ENCODE measurements around the gene TMA16. TPM values are rescaled to one million over a fixed set of nuclear protein-coding genes. Genes with fewer than 3 reads are reported as not detected.

The TMA16 gene
- total and polyA plus RNA-seq, 2 of the 13 experiments (the other 11 are each of a cell fraction or from before 2014, with no cell fraction given): 8.1 to 52.5 TPM

- TF ChIP-seq, protein P1, sequence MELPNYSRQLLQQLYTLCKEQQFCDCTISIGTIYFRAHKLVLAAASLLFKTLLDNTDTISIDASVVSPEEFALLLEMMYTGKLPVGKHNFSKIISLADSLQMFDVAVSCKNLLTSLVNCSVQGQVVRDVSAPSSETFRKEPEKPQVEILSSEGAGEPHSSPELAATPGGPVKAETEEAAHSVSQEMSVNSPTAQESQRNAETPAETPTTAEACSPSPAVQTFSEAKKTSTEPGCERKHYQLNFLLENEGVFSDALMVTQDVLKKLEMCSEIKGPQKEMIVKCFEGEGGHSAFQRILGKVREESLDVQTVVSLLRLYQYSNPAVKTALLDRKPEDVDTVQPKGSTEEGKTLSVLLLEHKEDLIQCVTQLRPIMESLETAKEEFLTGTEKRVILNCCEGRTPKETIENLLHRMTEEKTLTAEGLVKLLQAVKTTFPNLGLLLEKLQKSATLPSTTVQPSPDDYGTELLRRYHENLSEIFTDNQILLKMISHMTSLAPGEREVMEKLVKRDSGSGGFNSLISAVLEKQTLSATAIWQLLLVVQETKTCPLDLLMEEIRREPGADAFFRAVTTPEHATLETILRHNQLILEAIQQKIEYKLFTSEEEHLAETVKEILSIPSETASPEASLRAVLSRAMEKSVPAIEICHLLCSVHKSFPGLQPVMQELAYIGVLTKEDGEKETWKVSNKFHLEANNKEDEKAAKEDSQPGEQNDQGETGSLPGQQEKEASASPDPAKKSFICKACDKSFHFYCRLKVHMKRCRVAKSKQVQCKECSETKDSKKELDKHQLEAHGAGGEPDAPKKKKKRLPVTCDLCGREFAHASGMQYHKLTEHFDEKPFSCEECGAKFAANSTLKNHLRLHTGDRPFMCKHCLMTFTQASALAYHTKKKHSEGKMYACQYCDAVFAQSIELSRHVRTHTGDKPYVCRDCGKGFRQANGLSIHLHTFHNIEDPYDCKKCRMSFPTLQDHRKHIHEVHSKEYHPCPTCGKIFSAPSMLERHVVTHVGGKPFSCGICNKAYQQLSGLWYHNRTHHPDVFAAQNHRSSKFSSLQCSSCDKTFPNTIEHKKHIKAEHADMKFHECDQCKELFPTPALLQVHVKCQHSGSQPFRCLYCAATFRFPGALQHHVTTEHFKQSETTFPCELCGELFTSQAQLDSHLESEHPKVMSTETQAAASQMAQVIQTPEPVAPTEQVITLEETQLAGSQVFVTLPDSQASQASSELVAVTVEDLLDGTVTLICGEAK (IDR thresholded peaks at IDR 0.05): peak; percentile 88
- TF ChIP-seq, protein P1 (CRISPR knock-in tag; IDR thresholded peaks at IDR 0.05): peak; percentile 87
- TF ChIP-seq SP140L (CRISPR knock-in tag; IDR thresholded peaks at IDR 0.05; ENCODE audit: borderline replicate concordance): peak; percentile 95; the same call in 1 of the 2 replicates
- TF ChIP-seq ZNF20 (CRISPR knock-in tag; IDR thresholded peaks at IDR 0.05): 0 out of 2 replicates have a peak, but pooled peaks have one; percentile 10
- peak; percentile 50; the same call in 1 of the 2 replicates for TF ChIP-seq ZBTB26 (CRISPR knock-in tag; IDR thresholded peaks at IDR 0.05; ENCODE audit: borderline replicate concordance)
- peak; percentile 35; the same call in 1 of the 2 replicates for TF ChIP-seq ZNF235 (CRISPR knock-in tag; IDR thresholded peaks at IDR 0.05; ENCODE audit: borderline replicate concordance)
- TF ChIP-seq NFKB2 (CRISPR knock-in tag; IDR thresholded peaks at IDR 0.05; ENCODE audit: borderline replicate concordance): peak; percentile 96
- TF ChIP-seq PAF1 (CRISPR knock-in tag; IDR thresholded peaks at IDR 0.05): no peak
- peak; percentile 100 for TF ChIP-seq YEATS4 (CRISPR knock-in tag; IDR thresholded peaks at IDR 0.05; ENCODE audit: borderline replicate concordance)
- TF ChIP-seq KMT2A (CRISPR knock-in tag; IDR thresholded peaks at IDR 0.05): peak; percentile 98
- TF ChIP-seq ZFP90 (CRISPR knock-in tag; IDR thresholded peaks at IDR 0.05; ENCODE audit: borderline replicate concordance): peak; percentile 94
- TF ChIP-seq NONO (IDR thresholded peaks at IDR 0.05): no peak
- peak; percentile 95 for TF ChIP-seq NONO (CRISPR knock-in tag; conservative IDR thresholded peaks at IDR 0.05)
- TF ChIP-seq RAD51 (IDR thresholded peaks at IDR 0.05; ENCODE audit: borderline replicate concordance): no peak
- no peak for TF ChIP-seq GTF2F1 (IDR thresholded peaks at IDR 0.05; ENCODE audit: low read length)
- peak; percentile 80 for TF ChIP-seq ETV5 (CRISPR knock-in tag; IDR thresholded peaks at IDR 0.05; ENCODE audit: borderline replicate concordance)
- TF ChIP-seq ZNF644 (CRISPR knock-in tag; IDR thresholded peaks at IDR 0.05; ENCODE audit: low read depth): no peak
- no peak for TF ChIP-seq MBNL3 (CRISPR knock-in tag; conservative IDR thresholded peaks at IDR 0.05)
- TF ChIP-seq SOX6 (IDR thresholded peaks at IDR 0.05): no peak
- TF ChIP-seq SOX6 (CRISPR knock-in tag; IDR thresholded peaks at IDR 0.05): peak; percentile 76
- TF ChIP-seq U2AF1 (optimal IDR thresholded peaks at IDR 0.05; ENCODE audit: low read depth, low read length): peak; percentile 94
Observed at GRCh38 chr4:163494360-163495241, at the start of gene TMA16 (continued).

All from HepG2 (cell line).